ENCODE data around the gene UACA. TPM values are rescaled to one million over a fixed set of nuclear protein-coding genes. Genes with fewer than 3 reads are reported as not detected.

The UACA gene
- total RNA-seq, 4 donors from 2014 or later: 35.9 to 78.9 (median 50.5) TPM

DNA sequence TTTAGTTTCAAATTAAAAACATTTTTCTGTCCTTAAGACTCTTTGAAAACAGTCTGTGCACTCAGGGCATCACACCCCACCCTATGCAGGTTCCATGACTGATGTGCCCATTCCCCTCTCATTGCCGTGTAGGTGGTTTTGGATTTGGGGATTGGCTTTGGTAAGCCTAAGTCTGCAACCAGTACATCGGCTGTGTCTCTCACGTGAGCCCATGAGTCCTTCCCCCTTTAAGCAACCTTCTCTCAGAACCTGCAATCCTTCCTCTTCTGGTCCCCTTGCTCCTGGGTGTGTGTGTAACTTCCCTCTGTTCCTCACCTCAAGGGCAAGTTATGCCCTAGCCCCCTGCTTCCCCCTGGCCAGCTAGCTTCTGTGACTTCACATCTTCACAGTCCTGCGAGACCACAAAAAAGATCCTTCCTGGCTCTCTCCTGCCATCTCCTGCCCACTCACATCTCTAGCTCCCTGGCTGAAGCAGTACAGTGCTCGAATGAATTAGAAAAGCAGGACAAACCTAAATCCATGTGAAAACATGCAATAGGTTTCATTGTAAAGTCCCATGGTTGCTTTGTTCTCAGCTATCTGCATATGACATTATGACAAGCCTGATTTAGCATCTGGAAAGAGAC lies 126.7 kb downstream of the UACA start:
- H3K27me3 ChIP-seq: no peaks in the 10 kb centered on the region
- no peaks in the 10 kb centered on the region for H3K9me3 ChIP-seq
- 53 to 93% methylated on average over 3 to 5 of the region's 5 CpGs for WGBS, 2 donors (ENCODE audit: low coverage in 1 of 2)
- no peaks in the 10 kb centered on the region for H3K36me3 ChIP-seq
- no peak overlapping the region for H3K4me3 ChIP-seq
- no peak for ATAC-seq
- no peaks in the 10 kb centered on the region for H3K4me1 ChIP-seq
- H3K27ac ChIP-seq: no peak overlapping the region
- TF ChIP-seq, protein P1, sequence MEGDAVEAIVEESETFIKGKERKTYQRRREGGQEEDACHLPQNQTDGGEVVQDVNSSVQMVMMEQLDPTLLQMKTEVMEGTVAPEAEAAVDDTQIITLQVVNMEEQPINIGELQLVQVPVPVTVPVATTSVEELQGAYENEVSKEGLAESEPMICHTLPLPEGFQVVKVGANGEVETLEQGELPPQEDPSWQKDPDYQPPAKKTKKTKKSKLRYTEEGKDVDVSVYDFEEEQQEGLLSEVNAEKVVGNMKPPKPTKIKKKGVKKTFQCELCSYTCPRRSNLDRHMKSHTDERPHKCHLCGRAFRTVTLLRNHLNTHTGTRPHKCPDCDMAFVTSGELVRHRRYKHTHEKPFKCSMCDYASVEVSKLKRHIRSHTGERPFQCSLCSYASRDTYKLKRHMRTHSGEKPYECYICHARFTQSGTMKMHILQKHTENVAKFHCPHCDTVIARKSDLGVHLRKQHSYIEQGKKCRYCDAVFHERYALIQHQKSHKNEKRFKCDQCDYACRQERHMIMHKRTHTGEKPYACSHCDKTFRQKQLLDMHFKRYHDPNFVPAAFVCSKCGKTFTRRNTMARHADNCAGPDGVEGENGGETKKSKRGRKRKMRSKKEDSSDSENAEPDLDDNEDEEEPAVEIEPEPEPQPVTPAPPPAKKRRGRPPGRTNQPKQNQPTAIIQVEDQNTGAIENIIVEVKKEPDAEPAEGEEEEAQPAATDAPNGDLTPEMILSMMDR (IDR thresholded peaks at IDR 0.05): peak in 1 of 4 experiments; percentile 29
- TF ChIP-seq EP300 (IDR thresholded peaks at IDR 0.05) (no peak), POLR2AphosphoS5 (IDR thresholded peaks at IDR 0.05) (no peak), POLR2A (IDR thresholded peaks at IDR 0.05) (no peak)

DNA sequence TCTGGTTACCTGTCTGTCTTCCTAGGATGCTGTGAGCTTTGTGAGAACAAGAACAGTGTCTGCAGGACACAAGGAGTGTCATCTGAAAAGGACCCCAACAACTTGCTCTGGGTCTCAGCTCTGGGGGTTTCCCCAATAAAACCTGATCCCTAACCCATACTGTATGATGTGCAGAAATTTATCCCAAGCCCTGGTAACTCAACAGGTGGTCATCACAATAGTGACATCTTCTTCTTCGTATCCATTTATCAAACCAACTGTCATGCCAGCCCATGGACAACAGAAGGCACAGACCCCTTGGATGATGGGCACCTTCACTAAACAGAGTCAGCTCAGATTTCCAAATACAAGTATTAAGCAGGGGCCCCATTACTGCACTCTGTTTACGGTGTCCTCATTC lies 127.5 kb downstream of the UACA start:
- 100% methylated on average over 1 of the region's 2 CpGs for WGBS, 2 donors (ENCODE audit: low coverage in 1 of 2)
- no peaks in the 10 kb centered on the region for H3K27me3 ChIP-seq
- no peaks in the 10 kb centered on the region for H3K9me3 ChIP-seq
- TF ChIP-seq POLR2A (IDR thresholded peaks at IDR 0.05) (no peak), POLR2AphosphoS5 (IDR thresholded peaks at IDR 0.05) (no peak), EP300 (IDR thresholded peaks at IDR 0.05) (no peak)
- TF ChIP-seq, protein P1 (IDR thresholded peaks at IDR 0.05): no peak
- no peak overlapping the region for H3K27ac ChIP-seq
- no peaks in the 10 kb centered on the region for H3K4me1 ChIP-seq
- no peak for ATAC-seq
- no peak overlapping the region for H3K4me3 ChIP-seq
- no peaks in the 10 kb centered on the region for H3K36me3 ChIP-seq

DNA sequence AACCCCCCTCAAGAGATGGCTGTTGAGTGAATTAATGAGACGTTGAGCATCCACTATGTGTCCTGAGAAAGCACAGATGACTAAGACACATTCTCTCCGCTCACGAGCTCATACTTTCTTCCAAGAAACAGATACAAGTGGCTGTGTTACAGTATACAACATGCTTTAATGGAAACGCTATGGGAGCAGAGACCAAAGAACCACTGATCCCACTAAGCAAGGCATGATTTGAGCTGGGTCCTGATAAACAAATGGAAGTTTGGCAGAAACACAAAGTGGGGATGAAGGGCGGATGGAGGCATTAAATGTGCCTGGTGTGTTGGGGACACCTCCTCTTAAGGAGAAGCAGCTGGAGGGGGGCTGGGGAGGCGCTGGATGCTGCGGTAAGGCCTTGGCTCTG lies 129.4 kb downstream of the UACA start:
- WGBS, 2 donors (ENCODE audit: low coverage in 1 of 2): 77 to 93% methylated on average over 7 of the region's 7 CpGs
- Histone ChIP-seq H3K9me3 (no peaks in the 10 kb centered on the region), H3K36me3 (no peaks in the 10 kb centered on the region), H3K4me3 (no peak overlapping the region), H3K27me3 (no peaks in the 10 kb centered on the region), H3K27ac (no peak overlapping the region), H3K4me1 (no peaks in the 10 kb centered on the region)
- TF ChIP-seq POLR2AphosphoS5 (IDR thresholded peaks at IDR 0.05) (no peak), EP300 (IDR thresholded peaks at IDR 0.05) (no peak), POLR2A (IDR thresholded peaks at IDR 0.05) (no peak)
- TF ChIP-seq, protein P1 (IDR thresholded peaks at IDR 0.05): no peak
- ATAC-seq: no peak

DNA sequence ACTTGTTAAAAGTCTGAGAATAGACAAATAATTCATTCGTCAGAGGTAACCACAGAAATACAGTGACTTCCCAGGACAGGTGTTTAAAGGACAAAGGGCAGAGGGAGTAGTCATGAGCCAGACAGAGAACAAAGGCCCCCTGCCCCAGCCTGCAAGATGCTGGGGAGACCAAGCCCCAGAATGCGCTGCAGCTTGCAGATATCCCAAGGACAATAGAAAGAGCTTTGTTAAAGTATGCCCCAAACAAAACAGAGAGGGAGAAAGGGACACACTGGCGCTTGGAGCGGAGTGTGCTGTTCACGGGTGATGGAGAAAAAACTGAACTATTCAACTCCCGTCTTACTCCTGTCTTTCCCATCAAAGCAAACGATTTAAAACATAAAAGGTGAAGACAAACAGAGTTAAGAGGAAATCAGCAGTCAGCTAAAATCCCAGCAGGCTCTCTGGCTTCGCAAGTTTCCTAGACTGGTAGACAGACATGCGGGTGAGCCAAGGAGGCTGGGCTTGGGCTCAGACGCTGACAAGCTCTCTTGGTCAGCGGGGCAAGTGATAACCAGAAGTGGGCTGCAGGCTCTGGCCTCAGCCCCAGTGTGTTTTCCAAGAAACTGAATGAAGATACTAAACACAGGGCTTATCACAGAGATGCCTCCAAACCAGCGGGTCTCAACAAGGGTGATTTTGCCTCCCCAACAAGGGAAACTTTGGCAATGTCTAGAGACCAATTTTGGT lies 130.1 kb downstream of the UACA start:
- Histone ChIP-seq H3K36me3 (no peaks in the 10 kb centered on the region), H3K4me1 (no peaks in the 10 kb centered on the region), H3K9me3 (no peaks in the 10 kb centered on the region), H3K27me3 (no peaks in the 10 kb centered on the region), H3K4me3 (no peak overlapping the region), H3K27ac (no peak overlapping the region)
- 59 to 66% methylated on average over 9 to 12 of the region's 12 CpGs for WGBS, 2 donors (ENCODE audit: low coverage in 1 of 2)
- TF ChIP-seq POLR2A (IDR thresholded peaks at IDR 0.05): no peak
- ATAC-seq: no peak

DNA sequence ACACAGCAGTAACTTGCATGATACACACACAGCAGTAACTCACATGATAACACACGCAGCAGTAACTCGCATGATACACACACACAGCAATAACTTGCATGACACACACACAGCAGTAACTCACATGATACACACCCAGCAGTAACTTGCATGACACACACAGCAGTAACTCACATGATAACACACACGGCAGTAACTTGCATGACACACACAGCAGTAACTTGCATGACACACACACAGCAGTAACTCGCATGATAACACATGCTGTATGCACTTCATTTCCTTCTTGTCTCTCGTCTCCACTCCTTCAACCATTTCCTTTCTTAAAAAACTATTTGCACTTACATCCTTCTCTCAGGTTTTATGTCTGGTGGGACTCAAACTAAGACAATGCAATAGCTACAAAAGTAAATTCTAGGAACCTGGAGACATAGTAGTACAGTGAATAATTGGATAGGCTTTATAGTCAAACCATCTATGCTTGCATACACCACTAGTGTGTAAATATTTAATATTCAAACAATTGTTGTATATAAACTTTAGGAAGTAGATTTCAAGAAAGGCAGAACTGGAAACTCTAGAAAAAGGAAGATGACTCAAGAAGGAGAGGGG lies 130.8 kb downstream of the UACA start:
- no peaks in the 10 kb centered on the region for H3K9me3 ChIP-seq
- H3K27me3 ChIP-seq: no peaks in the 10 kb centered on the region
- no peak overlapping the region for H3K4me3 ChIP-seq
- H3K27ac ChIP-seq: no peak overlapping the region
- no peak for ATAC-seq
- no peaks in the 10 kb centered on the region for H3K36me3 ChIP-seq
- TF ChIP-seq POLR2AphosphoS5 (IDR thresholded peaks at IDR 0.05): no peak
- TF ChIP-seq, protein P1 (IDR thresholded peaks at IDR 0.05): no peak
- no peak for TF ChIP-seq EP300 (IDR thresholded peaks at IDR 0.05)
- TF ChIP-seq POLR2A (IDR thresholded peaks at IDR 0.05): no peak
- no peaks in the 10 kb centered on the region for H3K4me1 ChIP-seq
- 73 to 94% methylated on average over 3 to 5 of the region's 5 CpGs for WGBS, 2 donors (ENCODE audit: low coverage in 1 of 2)
